GM19372 (cell line): Measurements from ENCODE around the gene RAET1L.
"Not testable (repeated sequence)": the region's sequence is repeated elsewhere in the genome, so short reads cannot be mapped to it uniquely, and the experiment has no call there.

Experiments
- ATAC-seq: cut with Tn5 transposase; IDR thresholded peaks from one replicate; pipeline ENCODE4 v1.9.1; 2021; ENCODE audit warnings: mild to moderate bottlenecking, low read depth, moderate library complexity; ENCODE audit not compliant: unreplicated experiment

Gene RAET1L

GRCh38 chr6:150046943-150047342 is 21.6 kb upstream of the RAET1L start:
- ATAC-seq = no peak

GRCh38 chr6:150044621-150045145 is 19.4 kb upstream of the RAET1L start:
- no peak for ATAC-seq

GRCh38 chr6:150043501-150044412 is 18.4 kb upstream of the RAET1L start:
- no peak for ATAC-seq

GRCh38 chr6:150043096-150043495 is 17.8 kb upstream of the RAET1L start:
- ATAC-seq = no peak

- no peak for ATAC-seq
Observed at GRCh38 chr6:150038202-150039062, 13.1 kb upstream of the RAET1L start.

GRCh38 chr6:150037526-150038201 is 12.3 kb upstream of the RAET1L start:
- ATAC-seq = no peak

GRCh38 chr6:150036081-150036480 is 10.7 kb upstream of the RAET1L start:
- no peak for ATAC-seq

- ATAC-seq = no peak
Observed at GRCh38 chr6:150033207-150033771, 8.0 kb upstream of the RAET1L start.

GRCh38 chr6:150032598-150032997 is 7.3 kb upstream of the RAET1L start:
- no peak for ATAC-seq

GRCh38 chr6:150030611-150031010 is 5.3 kb upstream of the RAET1L start:
- no peak for ATAC-seq

GRCh38 chr6:150029749-150030148 is 4.4 kb upstream of the RAET1L start:
- no peak for ATAC-seq

- ATAC-seq = no peak
Observed at GRCh38 chr6:150029276-150029675, 3.9 kb upstream of the RAET1L start.

GRCh38 chr6:150028799-150029198 is 3.5 kb upstream of the RAET1L start:
- no peak for ATAC-seq

- ATAC-seq = no peak
Observed at GRCh38 chr6:150027806-150028565, 2.7 kb upstream of the RAET1L start.

GRCh38 chr6:150026976-150027805 is 1.9 kb upstream of the RAET1L start:
- no peak for ATAC-seq

- no peak for ATAC-seq
Observed at GRCh38 chr6:150024646-150025155, 631 bp downstream of the RAET1L start.

- ATAC-seq = not testable (repeated sequence)
Observed at GRCh38 chr6:150024021-150024420, 1.3 kb downstream of the RAET1L start.

GRCh38 chr6:150021870-150022269 is 3.5 kb downstream of the RAET1L start:
- not testable (repeated sequence) for ATAC-seq
